Urinary bladder (tissue), 4 donors: ENCODE measurements around the gene EXOSC2. TPM values are rescaled to one million over a fixed set of nuclear protein-coding genes. Genes with fewer than 3 reads are reported as not detected.

Experiments used
- DNase-seq: peaks from one replicate; pipeline ENCODE4 v3.0.0-alpha.2; 2015; ENCODE audit errors: extremely low spot score
- H3K27ac ChIP-seq: one replicate; pipeline ENCODE4 v1.5.1; 2013; ENCODE audit warnings: low read depth, mild to moderate bottlenecking, moderate library complexity
- H3K36me3 ChIP-seq: one replicate; pipeline ENCODE4 v1.6.1; 2013; ENCODE audit warnings: mild to moderate bottlenecking, moderate library complexity; ENCODE audit not compliant: insufficient read depth
- H3K4me1 ChIP-seq: one replicate; pipeline ENCODE4 v1.6.1; 2013; ENCODE audit warnings: mild to moderate bottlenecking, moderate library complexity; ENCODE audit not compliant: insufficient read depth
- H3K4me3 ChIP-seq: one replicate; pipeline ENCODE4 v1.5.1; 2013; ENCODE audit warnings: low read depth, low read length
- WGBS: extraction: QIAGEN DNeasy Blood & Tissue Kit; methylation state at CpG from one replicate; pipeline ENCODE4 v1.1.7; 2013; 5-methylcytosine and 5-hydroxymethylcytosine counted together
- polyA plus RNA-seq: library from polyadenylated mRNA; stranded (reverse); fragments of 200-250 nt; gene quantifications from one replicate; pipeline ENCODE4 v1.2.3, GENCODE V29; 2013
- total RNA-seq: library from RNA; depleted of rRNA; stranded (reverse); fragments of >200 nt; gene quantifications from one replicate; pipeline ENCODE4 v1.2.3, GENCODE V29; 2014
- donor health status: healthy with polysubstance abuse.
- donor health status: healthy.

EXOSC2 gene
- total and polyA plus RNA-seq, 2 donors: 18.4 to 24.6 TPM

DNA sequence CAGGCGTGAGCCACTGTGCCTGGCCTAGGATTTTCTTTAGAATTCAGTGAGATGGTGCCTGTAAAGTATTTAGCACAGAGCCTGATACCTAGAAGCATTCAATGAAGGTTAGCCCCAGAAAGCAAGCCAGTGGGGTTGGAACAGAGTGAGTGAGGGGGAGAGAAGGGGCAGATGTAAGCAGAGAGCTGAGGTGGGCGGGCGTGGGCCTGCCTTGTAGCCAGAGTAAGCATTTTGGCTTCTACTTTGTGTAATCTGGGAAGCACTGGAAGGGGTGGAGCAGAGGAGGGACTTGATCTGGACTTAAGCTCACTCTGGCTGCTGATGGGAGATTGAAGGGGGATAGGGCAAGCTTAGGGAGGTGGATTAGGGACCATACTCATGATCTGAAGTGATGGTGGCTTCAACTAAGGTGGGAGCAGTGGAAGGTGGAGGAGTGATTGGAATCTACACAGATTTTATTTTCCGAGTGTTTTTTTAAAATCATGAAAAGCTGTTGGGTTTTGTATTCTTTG, 2.6 kb downstream of the EXOSC2 start:
- 88% methylated on average over 4 of the region's 4 CpGs for WGBS
- Histone ChIP-seq H3K36me3 (peaks cover 2% of the 10 kb centered on the region), H3K4me1 (no peaks in the 10 kb centered on the region), H3K27ac (no peak overlapping the region), H3K4me3 (no peak overlapping the region)
- no peak for DNase-seq

DNA sequence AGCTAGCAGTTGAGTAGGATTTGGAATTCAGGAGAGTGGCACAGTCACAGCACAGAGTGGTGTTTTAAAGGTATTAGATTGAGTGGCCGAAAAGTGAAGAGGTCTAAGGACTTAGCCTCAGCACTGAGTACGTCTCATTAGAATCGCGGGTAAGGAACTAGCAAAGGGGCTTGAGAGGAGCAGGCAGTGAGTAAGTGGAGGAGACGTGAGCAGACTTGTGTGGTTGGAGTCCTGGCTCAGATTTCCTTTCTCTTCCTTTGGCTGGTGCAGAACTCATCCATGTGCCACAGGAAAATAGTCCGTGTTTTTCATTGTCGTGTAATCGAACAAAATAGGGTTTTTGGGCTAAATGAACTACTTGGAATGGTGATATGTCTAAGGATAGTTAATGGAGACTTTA, 3.4 kb downstream of the EXOSC2 start:
- 83% methylated on average over 8 of the region's 8 CpGs for WGBS
- H3K4me3 ChIP-seq: no peak overlapping the region
- peaks cover 2% of the 10 kb centered on the region for H3K36me3 ChIP-seq
- DNase-seq: no peak
- no peak overlapping the region for H3K27ac ChIP-seq
- no peaks in the 10 kb centered on the region for H3K4me1 ChIP-seq

DNA sequence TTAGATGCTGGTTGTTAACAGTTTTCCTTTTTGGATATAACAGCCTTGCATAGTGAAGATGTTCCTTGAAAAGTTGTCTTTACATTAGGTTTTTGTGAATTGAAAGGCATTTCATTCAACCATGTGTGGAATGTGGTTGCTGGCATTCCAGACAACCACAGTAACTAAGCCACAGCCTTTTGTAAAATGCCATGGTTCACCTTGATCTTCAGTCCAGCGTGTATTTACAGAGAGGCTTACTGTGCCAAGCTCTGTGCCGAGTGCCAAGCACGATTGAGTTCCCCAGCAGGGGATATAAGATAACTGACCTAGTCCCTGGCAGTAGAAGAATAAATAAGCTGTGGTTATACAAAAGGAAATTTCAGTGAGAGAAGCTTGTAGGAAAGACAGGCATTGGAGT, 4.9 kb downstream of the EXOSC2 start:
- Histone ChIP-seq H3K27ac (no peak overlapping the region), H3K4me3 (no peak overlapping the region), H3K4me1 (no peaks in the 10 kb centered on the region), H3K36me3 (peaks cover 2% of the 10 kb centered on the region)
- DNase-seq: no peak
- 73% methylated on average over 3 of the region's 3 CpGs for WGBS

DNA sequence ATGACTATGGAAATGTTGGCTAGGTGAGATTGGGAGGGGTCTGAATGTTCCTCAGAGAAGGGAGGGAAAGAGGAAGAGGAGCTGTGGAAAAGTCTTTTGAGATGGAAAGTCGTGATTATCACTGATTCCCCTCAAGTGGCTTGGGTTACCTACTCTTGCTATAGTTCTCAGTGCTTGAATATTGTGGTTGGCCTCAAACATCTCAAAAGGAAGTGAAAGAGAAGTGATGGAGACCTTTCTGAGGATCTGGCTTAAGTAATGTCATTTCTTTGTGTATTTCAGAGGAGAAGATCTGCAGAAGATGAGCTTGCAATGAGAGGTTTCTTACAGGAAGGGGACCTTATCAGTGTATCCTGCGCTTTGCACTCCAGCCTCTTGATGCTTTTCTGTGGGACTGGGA, 5.5 kb downstream of the EXOSC2 start:
- Histone ChIP-seq H3K36me3 (peaks cover 2% of the 10 kb centered on the region), H3K27ac (no peak overlapping the region)

DNA sequence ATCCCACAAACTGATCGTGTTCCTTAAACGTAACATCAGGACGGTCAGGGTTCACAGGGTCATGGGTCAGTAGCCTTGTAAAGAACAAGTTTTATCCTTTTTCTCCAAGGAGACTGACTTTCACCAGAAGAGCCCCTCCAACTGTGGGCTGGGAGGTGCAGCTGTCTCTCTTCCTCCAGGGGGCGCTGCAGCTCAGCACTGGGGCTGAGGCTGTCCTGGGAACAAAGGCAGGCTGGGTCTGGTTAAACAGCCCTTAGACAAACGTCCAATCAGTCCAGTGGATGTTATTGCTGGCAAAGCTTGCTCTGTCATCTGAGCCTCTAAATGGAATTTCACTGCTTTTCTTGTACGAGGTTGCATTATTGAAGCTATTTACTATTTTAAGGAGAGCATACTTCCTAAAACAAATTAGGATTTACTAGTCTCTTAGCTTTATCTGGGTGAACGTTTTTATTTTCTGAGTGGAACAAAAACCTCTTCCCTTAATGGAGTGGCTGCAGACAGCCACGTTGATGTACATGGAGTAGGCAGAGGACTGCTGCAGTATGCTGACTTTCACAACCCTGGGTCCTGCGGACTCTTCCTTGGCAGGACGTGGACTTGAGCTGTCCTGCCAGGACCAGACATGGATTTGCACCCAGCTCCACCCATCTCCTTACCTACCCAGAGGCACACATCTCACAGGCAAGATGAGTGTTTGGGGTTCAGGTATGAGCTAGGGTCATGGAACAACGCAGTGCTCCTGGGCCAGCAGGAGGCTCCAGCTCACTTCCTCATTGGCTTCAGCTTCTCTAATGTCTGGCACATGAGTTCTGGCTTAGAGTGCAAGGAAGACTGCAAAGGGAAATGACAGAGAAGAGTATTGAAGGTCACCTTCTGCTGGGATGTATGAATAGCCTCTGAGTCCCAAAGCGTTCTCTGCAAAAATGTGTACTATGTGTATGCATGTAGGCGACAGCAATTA, 7.8 kb downstream of the EXOSC2 start:
- Histone ChIP-seq H3K4me1 (no peaks in the 10 kb centered on the region), H3K36me3 (peaks cover 2% of the 10 kb centered on the region), H3K27ac (no peak overlapping the region), H3K4me3 (no peak overlapping the region)
- WGBS: 49% methylated on average over 13 of the region's 13 CpGs
- DNase-seq: no peak

More for the DNA sequence above, 5.5 kb downstream of the EXOSC2 start:
- no peaks in the 10 kb centered on the region for H3K4me1 ChIP-seq
- WGBS: 91% methylated on average over 2 of the region's 2 CpGs
- H3K4me3 ChIP-seq: no peak overlapping the region
- DNase-seq: no peak

DNA sequence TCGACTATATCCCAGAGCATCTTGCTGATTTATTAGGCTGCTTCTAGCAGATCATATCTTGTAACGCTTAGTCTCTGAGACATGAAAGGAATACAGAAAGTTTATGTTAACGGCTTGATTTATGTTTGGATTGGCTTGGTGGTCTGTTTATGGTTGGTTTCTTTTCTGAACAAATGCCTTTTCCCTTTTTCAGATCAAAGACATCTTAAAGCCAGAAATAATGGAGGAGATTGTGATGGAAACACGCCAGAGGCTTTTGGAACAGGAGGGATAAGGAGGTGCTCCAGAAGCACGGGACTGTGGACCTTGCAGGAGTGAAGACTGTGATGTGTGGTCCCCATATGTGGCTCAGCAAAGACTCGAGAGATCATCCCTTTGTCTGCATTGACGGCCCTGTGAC, 9.9 kb downstream of the EXOSC2 start:
- Histone ChIP-seq H3K4me1 (no peaks in the 10 kb centered on the region), H3K4me3 (no peak overlapping the region), H3K27ac (no peak overlapping the region), H3K36me3 (no peaks in the 10 kb centered on the region)
- DNase-seq: no peak
- 42% methylated on average over 7 of the region's 7 CpGs for WGBS

DNA sequence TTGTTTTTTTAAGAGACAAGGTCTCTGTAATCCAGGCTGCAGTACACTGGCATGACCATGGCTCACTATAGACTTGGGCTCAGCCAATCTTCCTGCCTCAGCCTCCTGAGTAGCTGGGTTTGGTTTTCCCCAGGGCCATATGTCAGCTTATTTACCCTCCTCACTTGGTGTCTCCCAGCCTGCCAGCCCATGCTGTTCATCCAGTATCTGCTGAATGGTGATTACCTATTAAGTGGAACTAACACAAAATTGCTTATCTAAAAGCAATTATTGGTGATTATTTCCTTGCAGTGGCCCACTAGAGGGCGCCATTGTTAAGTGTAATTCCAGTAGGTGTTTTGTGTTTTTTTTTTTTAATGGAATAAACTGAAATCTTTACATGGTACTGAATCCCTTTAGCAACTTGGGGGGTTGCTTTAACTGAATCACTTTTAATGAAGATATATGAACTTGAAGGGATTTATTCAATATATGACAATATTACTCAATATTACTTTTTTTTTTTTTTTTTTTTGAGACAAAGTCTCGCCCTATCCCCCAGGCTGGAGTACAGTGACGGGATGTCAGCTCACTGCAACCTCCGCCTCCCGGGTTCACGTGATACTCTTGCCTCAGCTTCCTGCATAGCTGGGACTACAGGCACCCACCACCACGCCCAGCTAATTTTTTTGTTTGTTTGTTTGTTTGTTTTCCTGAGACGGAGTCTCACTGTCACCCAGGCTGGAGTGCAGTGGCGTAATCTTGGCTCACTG, 13.8 kb downstream of the EXOSC2 start:
- WGBS: 54% methylated on average over 9 of the region's 9 CpGs
- DNase-seq: no peak
- H3K4me1 ChIP-seq: no peaks in the 10 kb centered on the region
- H3K36me3 ChIP-seq: no peaks in the 10 kb centered on the region
- H3K27ac ChIP-seq: no peak overlapping the region
- no peak overlapping the region for H3K4me3 ChIP-seq

DNA sequence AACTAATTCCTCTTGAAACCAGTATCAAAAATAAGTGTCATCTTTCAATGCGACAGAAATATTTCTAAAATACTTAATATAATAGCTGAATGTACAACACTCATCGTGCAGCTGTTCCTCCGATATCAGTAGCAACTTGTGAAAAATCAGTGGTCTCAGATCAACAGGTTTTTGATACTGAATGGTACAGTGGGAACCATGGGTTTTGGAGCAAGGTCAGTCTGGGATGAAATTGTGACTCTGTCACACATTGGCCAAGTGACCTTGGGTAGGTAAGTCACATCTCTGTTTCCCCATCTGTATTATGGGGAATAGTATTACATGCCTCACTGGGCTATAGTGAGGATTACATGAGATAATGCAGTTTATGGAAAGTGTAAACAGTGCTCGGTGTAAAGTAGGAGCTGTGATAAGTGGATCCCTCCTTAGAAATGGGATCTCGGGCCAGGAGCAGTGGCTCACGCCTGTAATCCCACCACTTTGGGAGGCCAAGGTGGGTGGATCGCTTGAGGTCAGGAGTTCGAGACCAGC, 17.3 kb downstream of the EXOSC2 start:
- no peak for DNase-seq
- no peak overlapping the region for H3K4me3 ChIP-seq
- no peaks in the 10 kb centered on the region for H3K36me3 ChIP-seq
- WGBS: 46% methylated on average over 8 of the region's 8 CpGs
- no peak overlapping the region for H3K27ac ChIP-seq
- H3K4me1 ChIP-seq: no peaks in the 10 kb centered on the region

DNA sequence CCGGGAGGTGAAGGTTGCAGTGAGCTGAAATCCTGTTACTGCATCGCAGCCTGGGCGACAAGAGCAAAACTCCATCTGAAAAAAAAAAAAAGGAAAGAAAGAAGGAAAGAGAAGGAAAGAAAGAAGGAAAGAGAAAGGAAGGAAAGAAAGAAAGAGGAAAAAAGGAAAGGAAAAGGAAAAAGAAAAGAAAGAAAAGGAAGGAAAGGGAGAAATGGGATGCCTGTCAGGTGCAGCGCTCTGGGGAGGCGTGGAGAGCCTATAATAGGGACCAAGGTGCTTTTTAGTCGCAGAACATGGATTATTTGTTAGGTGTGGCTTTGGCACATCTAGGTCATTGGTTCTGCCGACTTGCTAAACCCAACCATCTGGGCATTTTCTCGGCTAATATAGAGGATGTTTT, 17.9 kb downstream of the EXOSC2 start:
- no peak for DNase-seq
- 84% methylated on average over 8 of the region's 8 CpGs for WGBS
- H3K27ac ChIP-seq: no peak overlapping the region

DNA sequence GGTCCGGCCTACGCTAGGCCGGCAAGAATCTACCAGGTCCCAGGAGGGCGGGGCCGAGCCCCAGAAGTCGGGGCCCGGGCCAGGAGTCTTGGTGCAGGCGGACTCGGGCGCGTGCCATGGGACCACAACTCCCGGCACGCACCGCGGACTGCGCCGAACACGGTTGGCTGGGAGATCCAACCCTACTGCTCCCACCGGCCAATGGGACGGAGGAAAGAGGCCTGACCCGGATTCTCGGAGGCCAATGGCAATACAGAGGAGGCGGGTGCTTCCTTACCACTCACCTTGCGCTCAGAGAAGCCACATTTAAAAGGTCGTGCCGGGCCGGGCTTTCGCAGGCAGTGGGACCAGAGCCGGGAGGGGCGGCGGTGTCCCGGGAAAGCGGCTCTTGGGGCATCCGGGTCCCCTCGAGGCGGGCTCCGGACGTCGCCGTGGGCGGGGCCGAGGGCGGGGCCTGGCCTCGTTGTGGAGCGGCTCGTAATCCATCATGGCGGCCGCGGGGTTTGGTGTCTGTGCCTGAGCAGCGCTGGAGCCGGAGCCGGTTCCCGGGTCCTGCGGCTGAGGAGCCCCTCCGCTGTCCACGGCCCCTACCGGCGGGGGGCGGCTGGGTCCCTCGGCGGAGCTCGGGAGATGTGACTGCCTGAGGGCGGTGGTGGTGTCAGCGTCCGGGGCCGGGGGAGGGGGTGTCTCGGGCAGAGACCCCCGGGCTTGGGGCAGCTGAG, 19.1 kb downstream of the EXOSC2 start:
- H3K4me1 ChIP-seq: no peaks in the 10 kb centered on the region
- peak overlapping the region; percentile 96 for H3K27ac ChIP-seq
- peak overlapping the region; percentile 96 for H3K4me3 ChIP-seq
- H3K36me3 ChIP-seq: no peaks in the 10 kb centered on the region
- DNase-seq: peak; percentile 93
- WGBS: under 1% methylated on average over 68 of the region's 68 CpGs

More for the DNA sequence above, 17.9 kb downstream of the EXOSC2 start:
- H3K4me3 ChIP-seq: no peak overlapping the region
- H3K36me3 ChIP-seq: no peaks in the 10 kb centered on the region
- H3K4me1 ChIP-seq: no peaks in the 10 kb centered on the region

DNA sequence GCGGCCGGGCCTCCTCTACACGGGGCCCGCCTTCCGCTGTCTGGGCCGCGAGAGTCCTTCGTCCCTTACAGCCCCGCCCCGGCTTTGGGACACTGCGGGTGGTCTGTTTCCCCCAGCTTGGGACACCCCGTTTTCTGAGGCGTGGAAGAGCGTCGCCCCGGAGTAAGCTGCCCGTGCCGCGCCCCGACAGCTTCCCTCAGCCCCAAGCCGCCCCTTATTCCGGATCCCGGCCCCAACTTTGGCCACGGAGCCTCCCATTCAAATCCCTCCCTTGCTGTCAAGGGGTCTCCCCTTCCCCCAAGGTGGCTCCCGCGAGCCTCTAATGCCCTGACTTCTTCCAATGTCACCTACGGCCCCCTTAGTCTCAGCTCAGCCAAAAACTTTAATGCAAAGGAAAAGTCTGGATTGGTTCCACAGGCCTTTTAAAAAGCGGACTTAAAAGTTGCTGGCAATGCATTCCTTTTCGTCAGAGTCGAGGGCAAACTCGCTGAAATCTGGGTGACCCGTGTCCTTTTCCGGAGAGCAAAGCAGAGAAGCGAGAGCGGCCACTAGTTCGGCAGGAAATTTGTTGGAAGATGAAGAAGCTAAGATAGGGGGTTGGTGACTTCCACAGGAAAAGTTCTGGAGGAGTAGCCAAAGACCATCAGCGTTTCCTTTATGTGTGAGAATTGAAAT, 19.8 kb downstream of the EXOSC2 start:
- Histone ChIP-seq H3K4me3 (peak overlapping the region; percentile 96), H3K36me3 (no peaks in the 10 kb centered on the region), H3K27ac (peak overlapping the region; percentile 96), H3K4me1 (no peaks in the 10 kb centered on the region)
- DNase-seq: no peak
- under 1% methylated on average over 37 of the region's 37 CpGs for WGBS

DNA sequence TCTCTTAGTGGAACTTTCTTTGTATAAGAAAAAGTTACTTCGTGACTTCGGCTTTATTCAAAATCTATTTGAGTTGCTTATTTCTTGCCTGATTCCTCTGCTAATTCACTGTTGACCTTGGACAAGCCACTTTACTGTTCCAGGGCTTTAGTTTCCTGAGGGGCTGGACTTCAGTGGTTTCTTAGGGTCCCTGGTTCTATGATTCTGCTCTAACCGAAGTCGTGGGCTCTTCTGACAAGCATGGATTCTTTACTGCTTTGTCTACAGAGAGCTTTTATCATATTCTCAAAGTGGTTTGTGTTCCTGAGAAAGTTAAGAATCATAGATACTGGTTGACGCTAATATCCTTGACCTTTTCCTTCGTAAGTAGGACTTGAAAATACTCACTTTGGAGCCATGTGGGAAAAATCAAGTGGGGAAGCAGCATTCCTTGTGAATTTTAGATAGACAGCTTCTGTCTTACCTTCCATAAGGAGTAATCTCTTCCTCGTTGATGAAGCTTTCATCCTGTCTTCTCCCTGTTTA, 21.1 kb downstream of the EXOSC2 start:
- WGBS: 18% methylated on average over 7 of the region's 7 CpGs
- no peaks in the 10 kb centered on the region for H3K36me3 ChIP-seq
- no peaks in the 10 kb centered on the region for H3K4me1 ChIP-seq
- H3K4me3 ChIP-seq: peak overlapping the region; percentile 40
- DNase-seq: no peak
- no peak overlapping the region for H3K27ac ChIP-seq
